ENCODE measurements around the gene GPAM.

GRCh38 chr10:112126172-112126571 is 57.4 kb downstream of the GPAM start:
- no peak for TF ChIP-seq CTCF (IDR thresholded peaks at IDR 0.05)
- no peak for TF ChIP-seq POLR2A (IDR thresholded peaks at IDR 0.05)

Measured in right lobe of liver (tissue), 4 donors.